ENCODE results near the gene KCND1.

Gene KCND1

GRCh38 chrX:48937054-48937907, 34.4 kb downstream of the KCND1 start:
- H3K9me3 Mint-ChIP-seq, result no peaks in the 10 kb centered on the region
- ATAC-seq (peak; percentile 77), DNase-seq (peak; percentile 86)
- H3K27me3 Mint-ChIP-seq, result no peaks in the 10 kb centered on the region
- peak overlapping the region; percentile 97 for H3K27ac Mint-ChIP-seq
- peaks cover 36% of the 10 kb centered on the region for H3K36me3 Mint-ChIP-seq (ENCODE audit: low read depth)
- H3K4me1 Mint-ChIP-seq, result peaks cover 89% of the 10 kb centered on the region
- peak overlapping the region; percentile 74 for H3K4me3 Mint-ChIP-seq

GRCh38 chrX:48936429-48937053, 35.1 kb downstream of the KCND1 start:
- H3K27me3 Mint-ChIP-seq, result no peaks in the 10 kb centered on the region
- H3K36me3 Mint-ChIP-seq (ENCODE audit: low read depth), result peaks cover 33% of the 10 kb centered on the region
- no peak for DNase-seq
- peak overlapping the region; percentile 97 for H3K27ac Mint-ChIP-seq
- peaks cover 81% of the 10 kb centered on the region for H3K4me1 Mint-ChIP-seq
- no peaks in the 10 kb centered on the region for H3K9me3 Mint-ChIP-seq
- H3K4me3 Mint-ChIP-seq, result peak overlapping the region; percentile 74
- ATAC-seq, result no peak

GRCh38 chrX:48935301-48935670, 36.4 kb downstream of the KCND1 start:
- H3K27me3 Mint-ChIP-seq, result no peaks in the 10 kb centered on the region
- peaks cover 29% of the 10 kb centered on the region for H3K36me3 Mint-ChIP-seq (ENCODE audit: low read depth)
- peak overlapping the region; percentile 97 for H3K27ac Mint-ChIP-seq
- peaks cover 70% of the 10 kb centered on the region for H3K4me1 Mint-ChIP-seq
- DNase-seq (no peak), ATAC-seq (no peak)
- H3K9me3 Mint-ChIP-seq, result no peaks in the 10 kb centered on the region
- peak overlapping the region; percentile 48 for H3K4me3 Mint-ChIP-seq

GRCh38 chrX:48934581-48935300, 36.9 kb downstream of the KCND1 start:
- Mint-ChIP-seq H3K27ac (peak overlapping the region; percentile 97), H3K27me3 (no peaks in the 10 kb centered on the region), H3K36me3 (ENCODE audit: low read depth) (peaks cover 31% of the 10 kb centered on the region), H3K4me3 (peak overlapping the region; percentile 48), H3K9me3 (no peaks in the 10 kb centered on the region), H3K4me1 (peaks cover 65% of the 10 kb centered on the region)
- DNase-seq (no peak), ATAC-seq (peak; percentile 27)

- DNase-seq (no peak), ATAC-seq (no peak)
- peak overlapping the region; percentile 97 for H3K27ac Mint-ChIP-seq
- H3K4me3 Mint-ChIP-seq, result peak overlapping the region; percentile 35
- peaks cover 56% of the 10 kb centered on the region for H3K4me1 Mint-ChIP-seq
- H3K9me3 Mint-ChIP-seq, result no peaks in the 10 kb centered on the region
- H3K27me3 Mint-ChIP-seq, result no peaks in the 10 kb centered on the region
- H3K36me3 Mint-ChIP-seq (ENCODE audit: low read depth), result peaks cover 32% of the 10 kb centered on the region
These were observed 37.9 kb downstream of the KCND1 start for GRCh38 chrX:48933757-48934156.

GRCh38 chrX:48927736-48928382, 43.8 kb downstream of the KCND1 start:
- no peak for ATAC-seq
- no peak overlapping the region for H3K4me3 Mint-ChIP-seq
- DNase-seq, result no peak
- no peaks in the 10 kb centered on the region for H3K27me3 Mint-ChIP-seq
- peaks cover 31% of the 10 kb centered on the region for H3K36me3 Mint-ChIP-seq (ENCODE audit: low read depth)
- no peaks in the 10 kb centered on the region for H3K9me3 Mint-ChIP-seq
- H3K4me1 Mint-ChIP-seq, result peaks cover 30% of the 10 kb centered on the region
- no peak overlapping the region for H3K27ac Mint-ChIP-seq

- DNase-seq (no peak), ATAC-seq (no peak)
- Mint-ChIP-seq H3K9me3 (no peaks in the 10 kb centered on the region), H3K4me1 (peaks cover 33% of the 10 kb centered on the region), H3K36me3 (ENCODE audit: low read depth) (peaks cover 30% of the 10 kb centered on the region), H3K4me3 (no peak overlapping the region), H3K27ac (no peak overlapping the region), H3K27me3 (no peaks in the 10 kb centered on the region)
These were observed 44.5 kb downstream of the KCND1 start for GRCh38 chrX:48927123-48927522.

- Mint-ChIP-seq H3K27me3 (no peaks in the 10 kb centered on the region), H3K4me3 (no peak overlapping the region), H3K4me1 (peaks cover 58% of the 10 kb centered on the region), H3K9me3 (no peaks in the 10 kb centered on the region), H3K27ac (peak overlapping the region; percentile 18), H3K36me3 (ENCODE audit: low read depth) (peaks cover 36% of the 10 kb centered on the region)
- ATAC-seq (no peak), DNase-seq (no peak)
These were observed 47.4 kb downstream of the KCND1 start for GRCh38 chrX:48924270-48924669.

- ATAC-seq (no peak), DNase-seq (no peak)
- Mint-ChIP-seq H3K4me3 (no peak overlapping the region), H3K4me1 (peaks cover 59% of the 10 kb centered on the region), H3K27ac (peak overlapping the region; percentile 18), H3K36me3 (ENCODE audit: low read depth) (peaks cover 35% of the 10 kb centered on the region), H3K9me3 (no peaks in the 10 kb centered on the region), H3K27me3 (no peaks in the 10 kb centered on the region)
These were observed 47.9 kb downstream of the KCND1 start for GRCh38 chrX:48923771-48924170.

GRCh38 chrX:48920718-48921104, 50.9 kb downstream of the KCND1 start:
- H3K27ac Mint-ChIP-seq, result peak overlapping the region; percentile 94
- H3K27me3 Mint-ChIP-seq, result no peaks in the 10 kb centered on the region
- DNase-seq (no peak), ATAC-seq (no peak)
- H3K36me3 Mint-ChIP-seq (ENCODE audit: low read depth), result peaks cover 46% of the 10 kb centered on the region
- H3K9me3 Mint-ChIP-seq, result no peaks in the 10 kb centered on the region
- peak overlapping the region; percentile 96 for H3K4me3 Mint-ChIP-seq
- H3K4me1 Mint-ChIP-seq, result peaks cover 57% of the 10 kb centered on the region

GRCh38 chrX:48919947-48920717, 51.5 kb downstream of the KCND1 start:
- H3K27me3 Mint-ChIP-seq, result no peaks in the 10 kb centered on the region
- peak overlapping the region; percentile 94 for H3K27ac Mint-ChIP-seq
- H3K4me3 Mint-ChIP-seq, result peak overlapping the region; percentile 96
- ATAC-seq (peak; percentile 11), DNase-seq (no peak)
- H3K36me3 Mint-ChIP-seq (ENCODE audit: low read depth), result peaks cover 46% of the 10 kb centered on the region
- peaks cover 57% of the 10 kb centered on the region for H3K4me1 Mint-ChIP-seq
- H3K9me3 Mint-ChIP-seq, result no peaks in the 10 kb centered on the region

GRCh38 chrX:48919360-48919841, 52.2 kb downstream of the KCND1 start:
- no peaks in the 10 kb centered on the region for H3K9me3 Mint-ChIP-seq
- peaks cover 62% of the 10 kb centered on the region for H3K4me1 Mint-ChIP-seq
- H3K27me3 Mint-ChIP-seq, result no peaks in the 10 kb centered on the region
- peak overlapping the region; percentile 94 for H3K27ac Mint-ChIP-seq
- DNase-seq (peak; percentile 46), ATAC-seq (peak; percentile 38)
- peak overlapping the region; percentile 96 for H3K4me3 Mint-ChIP-seq
- peaks cover 51% of the 10 kb centered on the region for H3K36me3 Mint-ChIP-seq (ENCODE audit: low read depth)

GRCh38 chrX:48918643-48919340, 52.9 kb downstream of the KCND1 start, which contains the start of gene PIM2:
TSS of gene PIM2 (minus strand) at chrX:48919024. CDS start at chrX:48918834, 190 bp downstream.
- DNase-seq (peak; percentile 88), ATAC-seq (peak; percentile 74)
- Mint-ChIP-seq H3K4me3 (peak within 1 kb of the TSS; percentile 96), H3K27me3 (no peaks in the 10 kb centered on the region), H3K27ac (peak within 1 kb of the TSS; percentile 94), H3K9me3 (no peaks in the 10 kb centered on the region), H3K36me3 (ENCODE audit: low read depth) (peaks cover 52% of the 10 kb centered on the region), H3K4me1 (peaks cover 63% of the 10 kb centered on the region)
